Stimulated activated CD8-positive, alpha-beta memory T cell treated with anti-CD3 and anti-CD28 coated beads, Interleukin-4, amount 100 ng/mL, for 4 hours (primary cell): ENCODE results near the gene TMX1.

Experiments
- DNase-seq, 2 donors: peaks; one replicate each; pipeline ENCODE4 v3.0.0-alpha.2; 2020; ENCODE audit warnings: low read depth in 2 of 2, low spot score in 1 of 2

Gene TMX1

GRCh38 chr14:51242545-51243490 is 2.8 kb downstream of the TMX1 start:
- no peak for DNase-seq

- DNase-seq, result no peak
Measured at GRCh38 chr14:51244591-51244990, 4.5 kb downstream of the TMX1 start.

GRCh38 chr14:51246032-51246431 is 6.0 kb downstream of the TMX1 start:
- no peak for DNase-seq

DNA sequence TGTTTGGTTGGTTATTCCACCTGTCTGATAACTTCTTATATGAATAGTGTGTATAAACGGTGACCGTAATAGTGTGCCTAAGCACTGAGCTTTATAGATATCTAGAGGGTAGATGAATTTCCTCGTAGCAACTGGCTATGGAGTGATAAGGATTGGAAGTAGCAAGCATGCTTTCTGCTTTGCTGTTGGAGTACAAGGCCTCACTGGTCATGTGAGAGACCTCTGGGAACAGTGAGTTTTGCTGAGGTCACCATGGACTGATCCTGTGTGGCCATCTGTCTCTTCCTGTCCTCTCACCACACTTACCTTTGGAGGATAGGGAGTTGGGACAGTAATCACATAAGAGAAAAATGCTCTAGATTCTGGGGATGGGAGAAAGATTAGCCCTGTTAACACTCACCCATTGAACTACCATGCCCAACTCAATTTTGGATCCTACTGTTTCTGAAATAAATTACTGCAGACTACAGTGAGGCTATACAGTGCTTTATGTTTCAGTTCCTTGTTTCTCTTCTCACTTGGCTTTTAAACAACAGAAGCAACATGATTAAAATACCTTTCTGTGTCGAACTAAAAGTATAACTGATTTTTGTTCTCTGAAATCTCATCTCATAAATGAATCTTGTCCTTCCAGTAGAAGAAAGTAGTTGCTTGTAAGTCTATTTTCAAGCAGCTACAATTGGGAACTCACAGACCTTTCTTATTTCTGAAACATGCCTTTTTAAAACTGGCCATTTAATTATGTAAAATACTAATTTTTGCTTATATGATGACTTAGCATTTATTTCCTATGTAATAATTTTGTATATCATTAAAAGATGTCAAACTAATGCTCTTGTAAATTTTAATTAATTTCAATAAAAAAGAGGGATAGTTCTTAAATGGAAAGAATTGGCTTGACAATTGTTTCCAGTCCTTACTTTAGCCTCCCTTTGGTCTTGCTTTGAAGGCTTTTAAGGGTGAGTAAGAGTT is 8.3 kb downstream of the TMX1 start:
- no peak for DNase-seq

- no peak for DNase-seq
Measured at GRCh38 chr14:51251486-51251885, 11.4 kb downstream of the TMX1 start.

- no peak for DNase-seq
Measured at GRCh38 chr14:51253880-51254279, 13.8 kb downstream of the TMX1 start.

DNA sequence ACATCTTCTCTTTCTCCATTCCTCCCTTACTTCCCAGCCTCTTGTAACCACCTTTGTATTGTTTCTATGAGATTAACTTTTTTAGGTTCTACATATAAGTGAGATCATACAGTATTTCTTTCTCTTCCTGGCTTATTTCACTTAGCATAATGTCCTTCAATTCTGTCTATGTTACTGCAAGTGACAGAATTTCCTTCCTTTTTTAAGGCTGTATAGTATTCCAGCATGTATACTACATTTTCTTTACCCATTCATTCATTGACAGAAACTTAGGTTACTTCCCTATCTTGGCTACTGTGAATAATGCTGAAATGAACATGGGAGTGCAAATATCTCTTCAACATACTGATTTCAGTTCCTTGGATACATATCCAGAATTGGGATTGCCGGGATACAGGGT is 18.2 kb downstream of the TMX1 start:
- no peak for DNase-seq

GRCh38 chr14:51258788-51259187 is 18.7 kb downstream of the TMX1 start:
- no peak for DNase-seq

GRCh38 chr14:51260225-51260624 is 20.2 kb downstream of the TMX1 start:
- DNase-seq, result no peak

DNA sequence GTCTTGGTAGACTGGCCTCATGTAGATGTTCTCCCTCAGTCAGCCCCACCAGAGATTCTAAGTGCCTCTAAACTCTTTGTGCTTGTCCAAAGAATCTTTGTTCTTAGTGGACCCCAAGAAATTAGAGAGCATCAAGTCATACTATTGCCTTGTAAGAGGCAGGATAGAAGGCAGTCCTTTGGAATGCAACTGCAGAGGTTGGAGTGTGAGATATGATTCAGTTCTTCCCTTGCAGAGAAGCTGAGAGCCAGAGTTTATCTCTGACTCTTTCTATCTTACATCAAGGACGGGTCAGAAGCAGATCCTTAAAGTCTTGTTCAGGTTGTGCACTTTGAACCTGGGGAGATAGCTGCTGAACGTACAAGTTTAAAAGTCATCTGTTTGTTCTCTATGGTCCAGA is 21.1 kb downstream of the TMX1 start:
- no peak for DNase-seq

- no peak for DNase-seq
Measured at GRCh38 chr14:51262868-51263267, 22.8 kb downstream of the TMX1 start.

GRCh38 chr14:51269634-51270033 is 29.6 kb downstream of the TMX1 start:
- no peak for DNase-seq

- DNase-seq, result no peak
Measured at GRCh38 chr14:51276605-51277004, 36.6 kb downstream of the TMX1 start.

GRCh38 chr14:51277753-51278415 is 37.8 kb downstream of the TMX1 start:
- DNase-seq, result no peak

DNA sequence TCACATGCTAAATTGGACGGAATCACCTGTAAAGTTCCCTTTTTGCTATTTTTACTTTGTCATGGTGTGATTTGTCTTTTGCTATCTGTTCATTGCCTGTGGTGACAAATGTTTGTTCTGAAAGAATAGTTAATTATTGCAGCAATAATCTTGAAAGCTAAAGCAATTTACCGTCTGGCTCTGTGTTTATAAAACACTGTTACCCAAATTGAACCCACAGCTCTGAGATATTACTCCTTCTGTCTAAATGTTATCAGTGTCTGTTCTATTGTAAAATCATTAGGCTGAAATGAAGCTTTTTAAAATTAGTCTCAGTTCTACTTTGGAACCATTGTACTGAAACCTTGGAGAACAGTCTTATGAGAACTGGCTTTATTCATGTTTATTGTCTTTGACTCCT is 42.5 kb downstream of the TMX1 start:
- DNase-seq, result no peak

DNA sequence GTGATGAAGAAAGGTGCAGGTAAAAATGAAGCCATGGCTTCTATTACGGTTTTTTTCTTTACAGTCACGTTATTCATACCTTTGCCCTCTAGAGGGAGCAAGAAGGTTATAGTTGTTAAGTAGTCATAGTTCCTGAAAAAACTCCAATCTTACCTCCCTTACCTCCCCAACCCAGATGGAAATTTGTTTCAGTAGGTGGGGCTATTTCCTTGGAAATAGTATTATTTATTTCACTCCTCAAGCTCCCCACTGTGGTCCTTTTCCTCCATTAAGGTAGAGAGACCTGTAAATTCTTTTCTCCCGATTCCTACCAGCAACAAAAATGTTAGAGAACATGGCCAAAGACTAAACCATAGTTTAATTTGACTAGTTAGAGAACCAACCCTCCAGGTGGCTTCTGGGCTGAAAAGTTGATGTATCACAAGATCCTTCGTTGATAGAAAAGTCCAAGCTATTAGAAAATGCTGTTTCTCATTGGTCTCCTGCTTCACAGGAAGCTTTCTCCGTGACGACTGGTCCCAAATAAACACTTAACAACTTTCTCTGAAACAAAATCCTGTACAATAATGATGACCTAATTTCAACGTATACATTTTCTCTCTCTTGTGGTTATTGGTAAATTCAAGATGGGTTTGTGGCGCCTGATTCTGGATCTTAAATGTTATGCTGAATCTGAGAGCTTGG is 43.5 kb downstream of the TMX1 start:
- no peak for DNase-seq

GRCh38 chr14:51284241-51284640 is 44.2 kb downstream of the TMX1 start:
- DNase-seq, result no peak

- no peak for DNase-seq
Measured at GRCh38 chr14:51285120-51285519, 45.1 kb downstream of the TMX1 start.

DNA sequence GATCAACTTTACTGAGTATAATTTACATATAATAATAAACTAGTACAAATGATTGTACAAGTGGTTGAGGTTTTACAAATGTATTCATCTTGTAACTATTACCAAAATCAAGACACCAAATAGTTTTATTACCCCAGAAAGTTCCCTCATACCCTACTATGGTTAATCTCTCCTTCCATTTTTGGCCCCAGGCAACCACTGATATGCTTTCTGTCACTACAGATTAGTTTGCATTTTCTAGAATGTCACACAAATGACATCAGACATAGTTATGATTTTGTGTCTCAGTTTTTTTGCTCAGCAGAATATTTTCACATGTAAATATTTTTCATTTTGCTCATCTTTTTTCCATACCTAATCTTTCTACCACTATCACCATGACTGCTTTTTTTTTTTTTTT is 49.1 kb downstream of the TMX1 start:
- no peak for DNase-seq

DNA sequence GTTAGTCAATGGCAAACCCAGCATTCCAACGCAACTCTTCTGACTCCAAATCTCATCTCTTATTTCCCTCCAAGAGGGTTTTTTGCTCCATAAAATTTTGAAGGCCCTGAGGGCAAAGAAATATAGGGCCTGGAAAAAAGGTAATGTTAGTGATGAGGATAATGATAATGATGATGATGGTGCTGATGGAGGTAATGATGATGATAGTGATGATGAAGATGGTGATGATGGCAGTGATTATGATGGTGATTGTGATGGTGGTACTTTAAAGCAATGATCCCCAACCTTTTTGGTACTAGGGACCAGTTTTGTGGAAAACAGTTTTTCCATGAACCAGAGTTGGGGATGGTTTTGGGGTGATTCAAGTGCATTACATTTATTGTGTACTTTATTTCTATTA is 50.1 kb downstream of the TMX1 start:
- no peak for DNase-seq

GRCh38 chr14:51291016-51291415 is 51.0 kb downstream of the TMX1 start:
- no peak for DNase-seq
